ENCODE results near the gene TRA2A. TPM values are rescaled to one million over a fixed set of nuclear protein-coding genes. Genes with fewer than 3 reads are reported as not detected.

The TRA2A gene
- 27.2 and 34.6 TPM in 2 replicates for total RNA-seq

DNA sequence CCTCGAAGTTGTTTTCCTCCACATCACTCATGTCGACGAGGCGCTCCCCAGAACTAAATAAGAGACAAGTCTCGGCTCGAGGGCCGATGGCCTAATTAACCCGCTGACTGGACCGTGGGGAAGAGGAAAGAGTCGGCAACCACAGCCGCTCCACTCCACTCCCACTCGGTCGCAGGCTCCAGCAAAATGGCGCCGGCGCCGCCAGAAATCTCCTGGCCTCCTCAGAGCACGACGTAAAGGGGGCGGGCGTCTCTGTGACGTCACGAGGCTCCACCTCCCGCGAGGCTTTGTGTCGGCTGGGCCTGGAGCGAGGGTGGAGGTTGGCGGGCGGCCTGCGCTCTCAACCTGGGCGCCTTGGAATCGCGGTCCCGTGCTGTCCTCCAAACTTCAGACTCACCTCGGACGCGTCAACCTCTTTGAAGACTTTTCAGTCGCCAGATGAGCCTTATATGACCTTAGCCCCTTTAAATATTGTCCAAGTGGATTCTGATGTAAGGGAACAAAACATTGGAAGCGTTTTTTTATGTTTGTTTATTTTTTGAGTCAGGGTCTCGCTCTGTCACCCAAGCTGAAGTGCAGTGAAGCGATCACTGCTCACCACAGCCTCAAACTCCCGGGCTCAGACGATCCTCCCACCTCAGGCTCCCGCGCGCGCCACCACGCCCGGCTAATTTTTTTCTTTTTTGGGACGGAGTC lies at the start of gene TRA2A:
TRA2A (minus strand) TSS at position 188 of the 696 bp plus-strand sequence; CDS start at position 31, 157 bp downstream.

DNA sequence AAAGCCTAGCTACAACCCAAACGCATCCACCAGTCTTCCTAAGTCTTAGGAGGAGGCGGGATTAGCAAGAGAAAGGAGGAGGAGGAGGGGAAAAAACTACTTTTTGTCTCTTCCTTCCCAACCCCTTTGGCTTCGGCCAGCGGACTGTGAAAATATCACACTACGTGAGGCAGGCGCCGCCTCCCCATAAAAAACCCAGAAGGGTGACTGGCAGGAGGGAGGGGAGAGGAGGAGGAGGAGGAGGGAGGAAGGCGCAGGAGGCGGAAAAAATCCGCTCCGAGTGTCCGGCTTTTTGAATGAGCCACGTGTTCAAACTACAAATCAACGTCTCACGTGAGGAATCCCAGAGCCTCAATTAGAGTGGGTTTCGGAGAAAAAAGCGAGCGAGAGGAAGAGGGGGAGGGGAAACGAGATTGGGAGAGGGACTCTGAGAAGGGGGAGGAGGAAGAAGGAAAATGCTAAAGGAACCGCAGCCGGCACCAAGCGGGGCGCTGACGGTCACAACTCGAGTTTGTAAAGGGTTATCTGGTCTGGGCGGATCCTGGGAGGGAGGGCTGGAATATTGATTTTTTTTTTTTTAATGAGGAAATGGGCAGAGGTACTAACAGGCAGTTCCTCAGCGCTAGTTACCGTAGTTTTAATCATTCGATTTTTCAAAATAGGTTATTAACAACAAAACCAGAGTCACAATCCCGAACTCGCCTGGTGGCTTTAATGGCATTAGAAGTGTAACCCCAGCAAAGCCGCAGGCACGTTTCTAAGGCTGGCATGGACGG lies 61.3 kb downstream of the TRA2A start, which contains the start of gene IGF2BP3:
IGF2BP3 (minus strand) TSS at position 162 of the 776 bp plus-strand sequence. CDS start 381 bp downstream, outside the sequence.

Small RNAs within 50 kb of the gene (small RNA-seq; reads per million reads assigned to genes)
- gene AC079780.1 (not detected), gene RF00019 (not detected)

Other genes with a start within 250 kb of the TRA2A start
- gene MALSU1, start 232.6 kb downstream of the TRA2A start, total RNA-seq: 60.3 and 71.2 TPM in 2 replicates
- 16.5 and 76.8 TPM in 2 replicates for gene IGF2BP3, start 61.5 kb downstream of the TRA2A start, total RNA-seq
- 5.1 and 7.0 TPM in 2 replicates for gene CCDC126, start 65.4 kb upstream of the TRA2A start, total RNA-seq
- 0.78 and 1.8 TPM in 2 replicates for gene FAM221A, start 148.2 kb upstream of the TRA2A start, total RNA-seq
- not detected in 2 replicates for gene STK31, start 178.2 kb upstream of the TRA2A start, total RNA-seq